HL-60/S4 treated with phorbol 12-myristate 13-acetate at 8.2 ng/mL for 4 days and 3 days (cell line): ENCODE measurements around the gene SLC25A23.

Experiments used
- in situ Hi-C: fragments of 300-500 bp; cut with MboI; formaldehyde crosslinking; loops from 2 replicates; pipeline ENCODE4 v1.15.0; 2022; ENCODE audit warnings: low sequenced_read_pairs

Gene SLC25A23

DNA sequence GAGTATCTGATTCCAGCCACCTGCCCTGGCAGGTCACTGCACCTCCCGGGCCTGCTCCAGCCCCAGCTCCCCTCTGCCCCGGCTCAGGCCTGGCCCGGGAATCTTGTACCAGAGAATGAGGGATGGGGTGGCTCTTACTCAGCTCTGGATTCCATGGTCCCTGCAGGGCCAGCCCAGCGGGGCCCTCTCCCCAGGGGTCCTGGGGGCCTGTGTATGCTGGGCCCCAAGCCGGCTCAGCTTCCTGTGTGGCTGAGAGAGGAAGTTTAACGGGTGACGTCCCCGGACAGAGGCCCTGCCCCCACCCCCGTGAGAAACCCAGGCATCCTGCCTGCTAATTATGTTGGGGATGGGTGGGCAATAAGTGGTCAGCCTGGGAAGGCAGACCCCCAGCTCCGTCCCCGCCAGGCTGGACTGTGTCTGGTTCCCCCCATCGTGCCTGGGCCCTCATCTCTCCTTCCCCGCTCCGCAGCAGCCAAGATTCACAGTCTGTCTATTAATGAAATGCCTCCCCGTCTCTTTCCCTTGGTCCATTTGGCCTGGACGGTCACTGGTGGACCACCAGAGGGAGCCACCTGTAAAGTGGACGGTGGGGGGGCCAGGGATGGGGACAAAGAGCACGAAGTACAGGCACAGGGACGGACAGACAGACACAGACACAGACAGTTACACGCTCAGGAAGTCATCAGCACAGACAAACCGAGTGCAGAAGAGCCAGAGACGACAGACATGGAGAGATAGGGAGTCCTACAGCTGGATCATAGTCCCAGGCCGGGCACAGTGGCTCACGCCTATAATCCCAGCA lies 22.1 kb upstream of the SLC25A23 start, which contains the start of gene DENND1C:
Gene DENND1C (minus strand): TSS at position 247 of the 802 bp plus-strand sequence. CDS start 92 bp downstream, at position 155.
- in situ Hi-C loops, result no loop called here

- in situ Hi-C loops, result no loop called here
These were observed 21.3 kb upstream of the SLC25A23 start for GRCh38 chr19:6480848-6481415.

DNA sequence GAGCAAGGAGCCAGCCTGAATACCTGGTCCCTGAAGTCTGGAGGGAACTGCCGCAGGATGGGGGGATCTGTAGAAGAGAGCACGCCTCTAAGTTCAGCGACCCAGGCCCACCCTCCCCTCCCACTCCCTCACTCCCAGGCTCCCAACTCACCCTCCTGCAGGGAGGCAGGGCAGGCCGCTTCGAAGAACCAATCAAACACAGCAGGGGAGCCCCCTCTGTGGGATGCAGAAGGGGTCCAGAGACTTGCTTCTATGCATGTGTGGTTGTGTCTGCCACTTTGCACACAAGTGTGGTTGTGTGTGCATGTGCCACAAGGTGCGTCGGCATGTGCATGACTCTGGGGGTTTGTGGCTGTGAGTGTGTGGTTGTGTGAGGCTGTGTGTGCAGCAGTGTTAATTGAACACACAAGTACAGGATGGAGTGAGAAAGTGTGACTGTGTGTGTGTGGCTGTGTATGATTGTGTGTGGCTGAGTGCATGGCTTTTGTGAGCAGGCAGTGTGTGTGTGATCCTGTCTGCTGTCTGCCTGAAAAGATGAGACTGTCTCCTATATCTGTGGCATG lies 20.3 kb upstream of the SLC25A23 start:
- in situ Hi-C loops, result no loop called here

GRCh38 chr19:6478815-6479214 lies 19.2 kb upstream of the SLC25A23 start:
- in situ Hi-C loops, result no loop called here

- in situ Hi-C loops, result no loop called here
These were observed 17.4 kb upstream of the SLC25A23 start for GRCh38 chr19:6476896-6477431.

DNA sequence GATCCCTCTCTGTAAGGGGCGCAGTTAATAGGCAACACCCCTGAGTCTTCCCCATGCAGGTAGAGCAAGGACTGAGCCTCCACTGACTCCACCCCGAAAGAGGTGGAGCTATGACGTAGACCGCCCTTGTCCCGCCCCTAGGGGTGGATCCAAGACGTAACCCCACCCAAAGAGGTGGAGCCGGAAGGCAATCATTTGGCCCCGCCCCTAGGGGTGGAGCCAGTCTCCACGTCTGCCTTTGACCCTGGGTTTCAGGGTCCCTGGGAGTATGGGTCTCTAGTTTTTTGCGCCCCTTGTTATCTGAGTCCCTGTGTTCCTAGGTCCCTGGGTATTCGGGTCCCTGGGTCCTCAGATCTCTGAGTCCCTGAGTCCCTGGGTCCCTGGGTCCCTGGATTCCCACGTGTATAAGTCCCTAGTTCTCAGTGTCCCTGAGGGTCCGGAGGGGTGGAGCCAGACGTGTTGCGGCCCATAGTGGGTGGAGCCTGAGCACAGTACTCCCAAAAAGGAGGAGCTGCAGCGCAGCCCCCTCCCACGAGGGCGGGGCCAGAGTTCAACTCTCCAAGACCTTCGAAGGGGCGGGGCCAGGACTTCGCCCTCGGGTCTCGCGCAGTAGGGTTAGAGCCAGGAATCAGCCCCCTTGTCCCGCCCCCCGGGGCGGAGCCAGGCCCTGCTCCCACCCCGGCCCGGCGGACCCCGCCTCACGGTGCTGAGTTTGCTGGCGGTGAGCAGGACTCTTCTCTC lies 16.7 kb upstream of the SLC25A23 start:
- in situ Hi-C loops, result no loop called here

DNA sequence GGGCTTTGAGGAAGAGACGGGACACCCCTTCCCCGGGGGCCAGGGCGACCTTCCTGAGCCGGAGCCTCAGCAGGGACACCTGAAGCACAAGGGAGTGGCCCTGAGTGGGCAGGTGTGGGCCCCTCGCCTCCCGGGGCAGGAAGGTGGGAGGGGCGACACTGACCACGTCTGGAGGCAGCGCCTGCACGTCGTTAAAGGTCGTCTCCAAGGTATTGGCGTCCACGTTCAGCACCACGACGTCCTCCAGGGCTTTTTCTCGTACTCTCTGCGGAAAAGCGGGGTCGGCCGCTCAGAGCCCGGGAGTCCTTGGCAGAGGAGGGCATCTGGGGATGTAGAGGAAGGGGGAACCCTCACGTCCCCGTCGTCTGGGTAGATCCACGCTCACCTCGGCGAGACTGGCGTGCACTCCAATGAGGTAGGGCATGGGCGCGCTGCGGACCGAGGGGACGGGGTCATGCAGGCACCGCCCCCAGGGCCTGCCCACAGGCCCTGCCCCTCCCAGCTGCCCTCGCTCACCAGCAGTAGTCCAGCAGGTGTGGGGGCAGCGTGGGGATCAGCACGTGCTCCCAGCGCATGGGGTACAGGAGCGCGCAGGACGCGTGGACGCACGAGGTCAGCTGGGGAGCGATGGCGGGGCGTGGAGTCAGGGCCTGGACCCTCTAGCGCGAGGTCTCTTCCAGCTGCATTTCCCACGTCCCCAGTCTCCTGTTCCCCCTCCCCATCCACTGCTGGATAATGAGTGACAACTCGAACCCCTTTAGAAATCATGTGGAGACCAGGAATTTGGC lies 15.9 kb upstream of the SLC25A23 start:
- in situ Hi-C loops, result no loop called here

- in situ Hi-C loops, result no loop called here
These were observed 14.1 kb upstream of the SLC25A23 start for GRCh38 chr19:6473647-6474046.

GRCh38 chr19:6472713-6473112 lies 13.1 kb upstream of the SLC25A23 start:
- in situ Hi-C loops, result no loop called here

DNA sequence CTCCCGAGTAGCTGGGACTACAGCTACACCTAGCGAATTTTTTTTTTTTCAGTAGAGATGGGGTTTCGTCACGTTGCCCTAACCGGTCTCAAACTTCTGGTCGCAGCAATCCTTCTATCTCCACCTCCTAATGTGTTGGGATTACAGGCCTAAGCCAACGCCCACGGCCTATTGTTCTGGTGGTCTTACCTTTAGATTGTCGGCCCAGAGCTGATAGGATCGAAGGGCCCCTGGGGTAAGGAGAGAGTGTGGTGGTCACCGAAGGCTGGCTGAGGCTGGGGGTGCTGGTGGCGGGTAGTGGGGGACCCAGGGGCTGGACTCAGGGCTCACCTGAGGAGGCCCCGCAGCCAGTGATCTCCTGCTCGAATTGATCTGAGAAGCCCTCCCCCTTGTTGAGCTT lies 11.5 kb upstream of the SLC25A23 start:
- in situ Hi-C loops, result no loop called here

GRCh38 chr19:6470173-6470572 lies 10.6 kb upstream of the SLC25A23 start:
- in situ Hi-C loops, result no loop called here

DNA sequence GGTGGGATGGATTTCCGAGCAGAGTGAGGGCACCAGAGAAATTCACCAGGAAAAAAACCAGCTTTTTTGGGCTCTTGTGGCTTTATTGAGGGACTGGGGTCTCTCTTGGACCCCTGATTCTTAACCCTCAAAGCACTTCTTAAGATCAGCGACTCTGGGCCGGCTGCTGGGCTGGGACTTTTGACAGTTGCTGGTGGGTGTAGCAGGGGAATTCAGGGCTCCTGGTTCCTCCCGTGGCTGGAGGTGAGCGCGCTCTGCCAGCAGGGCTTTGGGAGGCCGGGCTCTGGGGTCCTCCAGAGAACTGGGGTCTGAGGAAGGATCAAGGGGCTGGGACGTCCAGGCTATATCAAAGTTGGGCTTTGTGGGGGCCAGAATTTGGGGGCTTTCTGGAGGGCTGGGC lies 7.8 kb upstream of the SLC25A23 start:
- in situ Hi-C loops, result no loop called here

DNA sequence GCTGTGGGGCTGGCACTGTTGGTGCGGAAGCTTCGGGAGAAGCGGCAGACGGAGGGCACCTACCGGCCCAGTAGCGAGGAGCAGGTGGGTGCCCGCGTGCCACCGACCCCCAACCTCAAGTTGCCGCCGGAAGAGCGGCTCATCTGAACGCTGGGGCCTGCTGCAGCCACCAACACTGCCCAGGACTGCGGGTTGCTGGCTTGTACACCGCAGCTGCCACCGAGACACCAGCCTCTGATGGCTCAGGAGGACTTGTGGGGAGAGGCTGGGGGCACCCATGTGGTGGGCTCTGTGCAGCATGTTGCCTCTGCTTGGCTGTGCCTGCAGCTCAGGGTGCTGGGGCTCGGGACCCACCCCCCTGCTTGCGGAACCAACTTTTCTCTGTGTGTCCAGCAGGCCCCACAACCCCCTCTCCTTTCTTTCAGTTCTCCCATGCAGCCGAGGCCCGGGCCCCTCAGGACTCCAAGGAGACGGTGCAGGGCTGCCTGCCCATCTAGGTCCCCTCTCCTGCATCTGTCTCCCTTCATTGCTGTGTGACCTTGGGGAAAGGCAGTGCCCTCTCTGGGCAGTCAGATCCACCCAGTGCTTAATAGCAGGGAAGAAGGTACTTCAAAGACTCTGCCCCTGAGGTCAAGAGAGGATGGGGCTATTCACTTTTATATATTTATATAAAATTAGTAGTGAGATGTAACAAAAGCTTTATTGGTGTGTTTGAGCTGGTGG lies 7.1 kb upstream of the SLC25A23 start:
- in situ Hi-C loops, result no loop called here

- in situ Hi-C loops, result no loop called here
These were observed 6.1 kb upstream of the SLC25A23 start for GRCh38 chr19:6465663-6466062.

- in situ Hi-C loops, result no loop called here
These were observed 5.4 kb upstream of the SLC25A23 start for GRCh38 chr19:6465006-6465405.

DNA sequence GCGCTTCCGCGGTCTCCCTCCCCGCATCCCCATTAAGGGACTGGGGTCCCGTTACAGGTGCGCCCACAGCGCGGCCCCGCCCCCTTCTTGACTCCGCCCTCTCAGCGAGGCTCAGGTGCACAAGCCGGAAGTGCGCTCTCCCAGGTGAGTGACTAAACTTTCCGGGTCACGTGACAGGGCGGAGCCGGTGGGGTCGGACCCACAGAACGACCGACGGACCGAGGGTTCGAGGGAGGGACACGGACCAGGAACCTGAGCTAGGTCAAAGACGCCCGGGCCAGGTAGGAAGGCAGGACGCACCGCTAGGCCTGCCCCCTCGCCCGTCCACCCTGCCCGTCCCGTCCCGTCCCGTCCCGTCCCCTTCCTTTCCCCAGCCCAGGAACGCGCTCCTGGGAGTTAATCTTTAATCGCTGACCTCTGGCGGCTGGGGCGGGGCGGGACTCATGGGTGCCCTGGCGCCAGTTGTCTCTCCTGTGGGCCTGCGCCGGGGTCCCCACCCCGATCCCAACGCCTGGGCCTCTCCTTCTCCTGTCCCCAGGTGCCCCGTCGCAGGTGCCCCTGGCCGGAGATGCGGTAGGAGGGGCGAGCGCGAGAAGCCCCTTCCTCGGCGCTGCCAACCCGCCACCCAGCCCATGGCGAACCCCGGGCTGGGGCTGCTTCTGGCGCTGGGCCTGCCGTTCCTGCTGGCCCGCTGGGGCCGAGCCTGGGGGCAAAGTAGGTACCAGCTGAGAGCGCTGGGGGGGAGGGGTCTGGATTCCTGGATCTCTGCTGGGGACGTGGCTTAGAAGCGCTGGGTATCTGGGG lies 4.7 kb upstream of the SLC25A23 start, which contains the start of gene CRB3:
Gene CRB3 (plus strand): TSS at position 202 of the 804 bp plus-strand sequence. CDS start 431 bp downstream, at position 633.
- in situ Hi-C loops, result no loop called here

DNA sequence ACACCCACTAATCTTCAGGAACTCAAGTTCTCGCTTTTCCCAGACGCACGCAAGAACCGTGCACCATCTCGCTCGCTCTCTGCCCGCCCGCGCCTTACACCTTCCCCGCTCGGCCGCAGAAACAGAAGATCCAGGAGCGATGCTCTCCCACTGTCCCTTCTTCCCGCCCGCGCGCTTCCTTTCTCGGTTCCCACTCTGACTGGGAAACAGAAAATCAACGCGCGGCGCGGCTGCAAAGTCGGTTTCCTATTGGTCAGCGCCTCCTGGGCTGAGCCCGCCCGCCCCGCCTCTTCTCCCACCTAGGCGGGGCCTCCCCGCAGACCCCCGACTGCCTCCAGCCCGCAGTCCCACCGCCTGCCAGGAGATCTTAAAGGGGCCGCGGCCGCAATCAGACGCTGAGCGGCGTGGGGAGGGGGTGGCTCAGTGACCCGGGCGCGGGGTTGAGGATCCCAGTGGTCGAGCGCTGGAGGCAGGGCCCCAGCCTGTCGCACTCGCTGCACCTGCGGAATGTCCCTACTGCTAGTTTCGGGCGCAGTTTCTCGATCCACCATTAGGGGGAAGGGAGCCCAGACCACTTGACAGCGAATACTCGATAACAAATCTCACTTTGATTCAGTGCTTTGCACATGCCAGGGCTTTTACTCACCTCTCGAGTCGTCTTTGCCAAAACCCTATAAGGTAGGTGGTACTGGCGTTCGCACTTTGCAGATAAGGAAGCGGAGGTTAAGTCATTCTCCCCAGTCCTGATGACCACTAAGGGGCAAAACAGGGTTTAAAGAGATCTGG lies 700 bp upstream of the SLC25A23 start:
- in situ Hi-C loops, result no loop called here

GRCh38 chr19:6458695-6459261 lies 814 bp downstream of the SLC25A23 start:
- in situ Hi-C loops, result no loop called here
